A549 (cell line): ENCODE data around the gene MYCN. TPM values are rescaled to one million over a fixed set of nuclear protein-coding genes. Genes with fewer than 3 reads are reported as not detected.
"Not testable (repeated sequence)": the region's sequence is repeated elsewhere in the genome, so short reads cannot be mapped to it uniquely, and the experiment has no call there.

Source experiments
- ATAC-seq, 2 experiments: fragments of 200-7000 bp in 1 of 2; fragments of >200 bp in 1 of 2; cut with Nextera tagmentation in 1 of 2; cut with Tn5 transposase in 1 of 2; 3 replicates each; pipeline versions ENCODE4 v1.8.0 to v1.9.1; 2018 to 2020; ENCODE audit warnings: mild to moderate bottlenecking in 1 of 2, moderate library complexity in 1 of 2
- CTCF ChIA-PET: fragments of 300-600 bp; sonication (Branson Sonifier 250); formaldehyde crosslinking; extraction: SDS; loops from one replicate; lab custom pipeline; 2021; ENCODE audit warnings: antibody characterized with exemption, inconsistent platforms; lab: Yijun Ruan, JAX
- POLR2A ChIA-PET: fragments of 350-600 bp; formaldehyde crosslinking; extraction: SDS; loops from one replicate; lab custom pipeline; 2021; ENCODE audit warnings: antibody characterized with exemption, inconsistent platforms; lab: Yijun Ruan, JAX
- DNase-seq, 2 experiments: peaks; one replicate each; pipeline versions ENCODE4 v3.0.0 to v3.0.0-alpha.2; 2011 to 2016; ENCODE audit warnings: low read depth in 1 of 2, low spot score in 1 of 2
- FAIRE-seq: peaks from 2 replicates; lab custom pipeline; 2011; peaks lifted over from hg19 to GRCh38; lab: Jason Lieb, UNC
- H3K27ac ChIP-seq, 2 experiments: fragments of >200 bp; sonication (Bioruptor Twin); formaldehyde crosslinking; 3 replicates each; pipeline ENCODE4 v1.5.1; 2016 to 2017
- H3K4me1 ChIP-seq: fragments of >200 bp; sonication (Bioruptor Twin); formaldehyde crosslinking; 3 replicates; pipeline ENCODE4 v1.6.1; 2016
- H3K4me2 ChIP-seq: fragments of >200 bp; sonication (Bioruptor Twin); formaldehyde crosslinking; 3 replicates; pipeline ENCODE4 v1.6.1; 2016
- H3K4me3 ChIP-seq: fragments of >200 bp; sonication (Bioruptor Twin); formaldehyde crosslinking; 3 replicates; pipeline ENCODE4 v1.5.1; 2016
- H3K9me3 ChIP-seq: fragments of >200 bp; sonication (Bioruptor Twin); formaldehyde crosslinking; 3 replicates; pipeline ENCODE4 v1.6.1; 2016
- CBX8 ChIP-seq: fragments of 200-600 bp; sonication (generic); IDR thresholded peaks from 2 replicates; pipeline ENCODE4 v1.6.1; 2016
- CHD2 ChIP-seq: fragments of 150-350 bp; IDR thresholded peaks from 2 replicates; pipeline ENCODE4 v1.6.1; 2014; ENCODE audit warnings: low read length; ENCODE audit not compliant: partially characterized antibody
- EHMT2 ChIP-seq: fragments of 200-600 bp; sonication (generic); IDR thresholded peaks from 2 replicates; pipeline ENCODE4 v1.6.1; 2016; ENCODE audit warnings: antibody characterized with exemption, low read depth, mild to moderate bottlenecking, moderate library complexity
- FOXS1 ChIP-seq: fragments of 250-450 bp; sonication (Bioruptor Pico); IDR thresholded peaks from 2 replicates; pipeline ENCODE4 v1.5.0; 2020; ENCODE audit warnings: mild to moderate bottlenecking, moderate library complexity
- HOXB5 ChIP-seq: fragments of 250-450 bp; sonication (Bioruptor Pico); IDR thresholded peaks from 2 replicates; pipeline ENCODE4 v1.5.0; 2020; ENCODE audit warnings: mild to moderate bottlenecking, moderate library complexity
- KDM1A ChIP-seq: fragments of 200-600 bp; sonication (generic); IDR thresholded peaks from 2 replicates; pipeline ENCODE4 v1.6.1; 2016; ENCODE audit warnings: low read depth, mild to moderate bottlenecking
- MYC ChIP-seq: IDR thresholded peaks from 2 replicates; pipeline ENCODE4 v1.6.1; 2012; ENCODE audit warnings: mild to moderate bottlenecking, inconsistent platforms, low read length, improper control_type of control experiment, borderline replicate concordance
- NFE2L2 ChIP-seq: fragments of 150-350 bp; conservative IDR thresholded peaks from 2 replicates; pipeline ENCODE4 v1.6.1; 2014; ENCODE audit warnings: low read length
- NPAS2 ChIP-seq: fragments of 250-450 bp; sonication (Bioruptor Pico); IDR thresholded peaks from 2 replicates; pipeline ENCODE4 v1.8.0; 2022; ENCODE audit warnings: mild to moderate bottlenecking, moderate library complexity, borderline replicate concordance
- RARB ChIP-seq: fragments of 250-450 bp; sonication (Bioruptor Pico); IDR thresholded peaks from 2 replicates; pipeline ENCODE4 v1.8.0; 2021; ENCODE audit warnings: mild to moderate bottlenecking, moderate library complexity
- RCOR1 ChIP-seq: fragments of 150-350 bp; IDR thresholded peaks from 2 replicates; pipeline ENCODE4 v1.6.1; 2014; ENCODE audit warnings: antibody characterized with exemption, low read length, low read depth
- SMC3 ChIP-seq: fragments of >200 bp; sonication (Bioruptor Twin); formaldehyde crosslinking; IDR thresholded peaks from 3 replicates; pipeline ENCODE4 v1.6.1; 2018; ENCODE audit warnings: inconsistent platforms
- SREBF2 ChIP-seq: fragments of 450-650 bp; IDR thresholded peaks from 2 replicates; pipeline ENCODE4 v1.6.1; 2014; ENCODE audit warnings: mild to moderate bottlenecking, moderate library complexity
- TP53 ChIP-seq: fragments of 250-450 bp; sonication (Bioruptor Pico); IDR thresholded peaks from 2 replicates; pipeline ENCODE4 v1.5.0; 2021; ENCODE audit warnings: mild to moderate bottlenecking, moderate library complexity
- ZSCAN20 ChIP-seq: fragments of 250-450 bp; sonication (Bioruptor Pico); IDR thresholded peaks from 2 replicates; pipeline ENCODE4 v1.8.0; 2022; ENCODE audit warnings: mild to moderate bottlenecking, moderate library complexity
- WGBS: methylation state at CpG from one replicate; pipeline ENCODE4 v1.1.6; 2017; ENCODE audit errors: missing lambda C conversion rate; 5-methylcytosine and 5-hydroxymethylcytosine counted together
- polyA plus RNA-seq, 4 experiments: library from polyadenylated mRNA; depleted of rRNA in 3 of 4; stranded (reverse); fragments of >200 nt; fragmentation: RNase III in 1 of 4; extraction: RNeasy Plus Mini Kit Qiagen cat#74134 plus additional on column Dnase treatment in 1 of 4; gene quantifications; 2 replicates in 3 of 4; 3 replicates in 1 of 4; pipeline ENCODE4 v1.2.3, GENCODE V29; 2011 to 2017
- TF ChIP-seq, protein P1 (sequence below): fragments of 450-650 bp; IDR thresholded peaks from 2 replicates; pipeline ENCODE4 v1.6.1; 2014; ENCODE audit warnings: antibody characterized with exemption
- TF ChIP-seq, protein P2 (sequence below): IDR thresholded peaks from 2 replicates; pipeline ENCODE4 v1.6.1; 2012; ENCODE audit warnings: low read depth, borderline replicate concordance
- TF ChIP-seq, protein P3 (sequence below): fragments of >200 bp; sonication (Bioruptor Twin); formaldehyde crosslinking; IDR thresholded peaks from 3 replicates; pipeline ENCODE4 v1.6.1; 2016
- TF ChIP-seq, protein P4 (sequence below): IDR thresholded peaks from 2 replicates; pipeline ENCODE4 v1.6.1; 2012
- TF ChIP-seq, protein P5 (sequence below): fragments of 150-350 bp; IDR thresholded peaks from 2 replicates; pipeline ENCODE4 v1.6.1; 2014; ENCODE audit warnings: low read depth, mild to moderate bottlenecking, low read length
- TF ChIP-seq, protein P6 (sequence below): fragments of 250-450 bp; sonication (Bioruptor Pico); IDR thresholded peaks from 2 replicates; pipeline ENCODE4 v1.5.0; 2021; ENCODE audit warnings: mild to moderate bottlenecking, moderate library complexity, borderline replicate concordance
- TF ChIP-seq, protein P7 (sequence below): IDR thresholded peaks from 2 replicates; pipeline ENCODE4 v1.6.1; 2012

The MYCN gene
- polyA plus RNA-seq, 2 of the 4 experiments (the other 2 are of a cell fraction): not detected

DNA sequence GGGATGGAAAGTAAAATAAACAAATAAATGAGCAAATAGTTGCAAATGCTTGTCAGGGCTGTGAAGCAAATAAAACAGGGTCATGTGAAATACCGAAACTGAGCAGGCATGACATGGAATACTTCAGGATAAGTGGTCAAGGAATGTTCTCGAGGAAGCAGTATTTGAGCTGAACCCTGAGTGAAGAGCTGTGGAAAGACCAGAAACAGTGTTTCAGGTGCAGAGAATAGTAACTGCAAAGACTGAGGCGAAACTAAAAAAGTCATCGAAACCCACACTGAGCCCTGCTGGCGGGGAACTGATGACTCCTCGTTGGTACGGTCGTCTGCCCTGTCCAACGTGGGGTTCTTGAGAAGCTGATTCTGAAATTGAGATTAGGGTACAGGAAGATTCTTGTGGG is 27.2 kb upstream of the MYCN start:
- no peak for FAIRE-seq
- peak in 1 of 2 experiments; percentile 17; a peak in 2 of 6 replicates for ATAC-seq

DNA sequence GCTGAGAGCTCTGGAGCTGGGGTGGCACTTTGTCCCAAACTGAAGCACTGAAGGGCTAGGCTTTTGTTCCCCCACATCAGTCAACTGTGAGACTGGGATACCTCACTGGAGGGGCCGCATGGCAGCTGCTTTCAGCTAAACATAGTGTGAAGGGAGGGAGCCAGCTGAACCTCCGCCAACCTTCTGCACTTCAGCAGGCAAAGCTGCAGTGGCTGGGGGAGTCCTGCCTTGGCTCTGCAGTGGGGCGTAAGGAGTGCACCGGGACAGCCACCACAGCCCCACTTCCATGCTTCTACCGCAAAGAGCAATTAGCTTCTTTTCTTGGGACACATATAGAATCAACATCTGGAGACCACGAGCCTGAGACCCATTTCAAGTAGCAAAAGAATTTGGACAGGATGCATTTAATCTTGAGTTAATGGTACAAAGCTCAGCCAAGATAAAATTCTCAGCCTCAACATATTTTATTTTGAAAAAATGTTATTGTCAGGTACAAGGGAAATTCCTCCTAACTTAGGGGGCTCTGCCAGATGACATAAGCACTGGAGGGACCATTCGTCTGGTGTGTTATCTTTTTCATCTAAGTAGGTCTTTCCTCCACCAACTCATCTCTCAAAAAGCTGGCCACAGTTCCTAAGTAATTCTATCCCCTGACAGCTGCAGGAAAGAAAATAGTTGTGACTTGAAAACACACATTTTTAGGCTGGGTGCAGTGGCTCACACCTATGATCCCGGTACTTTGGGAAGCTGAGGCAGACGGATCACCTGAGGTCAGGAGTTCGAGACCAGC is 25.6 kb upstream of the MYCN start:
- Histone ChIP-seq H3K4me2 (no peak overlapping the region), H3K4me1 (peaks cover 16% of the 10 kb centered on the region), H3K9me3 (no peaks in the 10 kb centered on the region)
- POLR2A ChIA-PET: no interaction called here
- FAIRE-seq (no peak), DNase-seq (no peak)
- CTCF ChIA-PET: no interaction called here
- TF ChIP-seq NFE2L2: no peak
- no peak for TF ChIP-seq SMC3
- TF ChIP-seq RARB (CRISPR knock-in tag): no peak
- TF ChIP-seq KDM1A: no peak
- no peak for TF ChIP-seq SREBF2
- TF ChIP-seq CHD2: no peak
- no peak for TF ChIP-seq FOXS1 (CRISPR knock-in tag)
- TF ChIP-seq, protein P1, sequence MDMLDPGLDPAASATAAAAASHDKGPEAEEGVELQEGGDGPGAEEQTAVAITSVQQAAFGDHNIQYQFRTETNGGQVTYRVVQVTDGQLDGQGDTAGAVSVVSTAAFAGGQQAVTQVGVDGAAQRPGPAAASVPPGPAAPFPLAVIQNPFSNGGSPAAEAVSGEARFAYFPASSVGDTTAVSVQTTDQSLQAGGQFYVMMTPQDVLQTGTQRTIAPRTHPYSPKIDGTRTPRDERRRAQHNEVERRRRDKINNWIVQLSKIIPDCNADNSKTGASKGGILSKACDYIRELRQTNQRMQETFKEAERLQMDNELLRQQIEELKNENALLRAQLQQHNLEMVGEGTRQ: no peak
- no peak for TF ChIP-seq HOXB5 (CRISPR knock-in tag)
- TF ChIP-seq, protein P2, sequence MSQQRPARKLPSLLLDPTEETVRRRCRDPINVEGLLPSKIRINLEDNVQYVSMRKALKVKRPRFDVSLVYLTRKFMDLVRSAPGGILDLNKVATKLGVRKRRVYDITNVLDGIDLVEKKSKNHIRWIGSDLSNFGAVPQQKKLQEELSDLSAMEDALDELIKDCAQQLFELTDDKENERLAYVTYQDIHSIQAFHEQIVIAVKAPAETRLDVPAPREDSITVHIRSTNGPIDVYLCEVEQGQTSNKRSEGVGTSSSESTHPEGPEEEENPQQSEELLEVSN: no peak
- TF ChIP-seq, protein P3, sequence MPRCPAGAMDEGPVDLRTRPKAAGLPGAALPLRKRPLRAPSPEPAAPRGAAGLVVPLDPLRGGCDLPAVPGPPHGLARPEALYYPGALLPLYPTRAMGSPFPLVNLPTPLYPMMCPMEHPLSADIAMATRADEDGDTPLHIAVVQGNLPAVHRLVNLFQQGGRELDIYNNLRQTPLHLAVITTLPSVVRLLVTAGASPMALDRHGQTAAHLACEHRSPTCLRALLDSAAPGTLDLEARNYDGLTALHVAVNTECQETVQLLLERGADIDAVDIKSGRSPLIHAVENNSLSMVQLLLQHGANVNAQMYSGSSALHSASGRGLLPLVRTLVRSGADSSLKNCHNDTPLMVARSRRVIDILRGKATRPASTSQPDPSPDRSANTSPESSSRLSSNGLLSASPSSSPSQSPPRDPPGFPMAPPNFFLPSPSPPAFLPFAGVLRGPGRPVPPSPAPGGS: no peak
- TF ChIP-seq ZSCAN20 (CRISPR knock-in tag): no peak
- TF ChIP-seq, all 56 proteins: peak for 0
- Histone ChIP-seq H3K27ac (no peak overlapping the region), H3K4me3 (no peak overlapping the region)
- ATAC-seq: no peak
- WGBS: 57% methylated on average over 10 of the region's 10 CpGs

More for the DNA sequence above, 27.2 kb upstream of the MYCN start:
- POLR2A ChIA-PET: no interaction called here
- Histone ChIP-seq H3K4me2 (peak overlapping the region; percentile 54; the same call in 2 of the 3 replicates), H3K27ac (no peak overlapping the region), H3K4me1 (peaks cover 16% of the 10 kb centered on the region)
- DNase-seq: peak in 1 of 2 experiments; percentile 18
- CTCF ChIA-PET: interaction anchor here (0.6 kb wide), 1 partner anchor 721 kb away, joined by 5 read pairs; no protein-coding TSS in a partner anchor
- WGBS: 62% methylated on average over 9 of the region's 9 CpGs
- TF ChIP-seq, protein P2: no peak
- TF ChIP-seq, protein P4, sequence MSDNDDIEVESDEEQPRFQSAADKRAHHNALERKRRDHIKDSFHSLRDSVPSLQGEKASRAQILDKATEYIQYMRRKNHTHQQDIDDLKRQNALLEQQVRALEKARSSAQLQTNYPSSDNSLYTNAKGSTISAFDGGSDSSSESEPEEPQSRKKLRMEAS: no peak
- TF ChIP-seq RCOR1 (no peak), ZSCAN20 (CRISPR knock-in tag) (no peak), NPAS2 (CRISPR knock-in tag) (no peak), EHMT2 (no peak), KDM1A (no peak), MYC (no peak), RARB (CRISPR knock-in tag) (no peak), TP53 (CRISPR knock-in tag) (no peak), CBX8 (no peak)
- TF ChIP-seq, protein P5, sequence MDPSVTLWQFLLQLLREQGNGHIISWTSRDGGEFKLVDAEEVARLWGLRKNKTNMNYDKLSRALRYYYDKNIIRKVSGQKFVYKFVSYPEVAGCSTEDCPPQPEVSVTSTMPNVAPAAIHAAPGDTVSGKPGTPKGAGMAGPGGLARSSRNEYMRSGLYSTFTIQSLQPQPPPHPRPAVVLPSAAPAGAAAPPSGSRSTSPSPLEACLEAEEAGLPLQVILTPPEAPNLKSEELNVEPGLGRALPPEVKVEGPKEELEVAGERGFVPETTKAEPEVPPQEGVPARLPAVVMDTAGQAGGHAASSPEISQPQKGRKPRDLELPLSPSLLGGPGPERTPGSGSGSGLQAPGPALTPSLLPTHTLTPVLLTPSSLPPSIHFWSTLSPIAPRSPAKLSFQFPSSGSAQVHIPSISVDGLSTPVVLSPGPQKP: no peak
- TF ChIP-seq, protein P6, sequence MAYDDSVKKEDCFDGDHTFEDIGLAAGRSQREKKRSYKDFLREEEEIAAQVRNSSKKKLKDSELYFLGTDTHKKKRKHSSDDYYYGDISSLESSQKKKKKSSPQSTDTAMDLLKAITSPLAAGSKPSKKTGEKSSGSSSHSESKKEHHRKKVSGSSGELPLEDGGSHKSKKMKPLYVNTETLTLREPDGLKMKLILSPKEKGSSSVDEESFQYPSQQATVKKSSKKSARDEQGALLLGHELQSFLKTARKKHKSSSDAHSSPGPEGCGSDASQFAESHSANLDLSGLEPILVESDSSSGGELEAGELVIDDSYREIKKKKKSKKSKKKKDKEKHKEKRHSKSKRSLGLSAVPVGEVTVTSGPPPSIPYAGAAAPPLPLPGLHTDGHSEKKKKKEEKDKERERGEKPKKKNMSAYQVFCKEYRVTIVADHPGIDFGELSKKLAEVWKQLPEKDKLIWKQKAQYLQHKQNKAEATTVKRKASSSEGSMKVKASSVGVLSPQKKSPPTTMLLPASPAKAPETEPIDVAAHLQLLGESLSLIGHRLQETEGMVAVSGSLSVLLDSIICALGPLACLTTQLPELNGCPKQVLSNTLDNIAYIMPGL (CRISPR knock-in tag): no peak
- TF ChIP-seq, protein P7, sequence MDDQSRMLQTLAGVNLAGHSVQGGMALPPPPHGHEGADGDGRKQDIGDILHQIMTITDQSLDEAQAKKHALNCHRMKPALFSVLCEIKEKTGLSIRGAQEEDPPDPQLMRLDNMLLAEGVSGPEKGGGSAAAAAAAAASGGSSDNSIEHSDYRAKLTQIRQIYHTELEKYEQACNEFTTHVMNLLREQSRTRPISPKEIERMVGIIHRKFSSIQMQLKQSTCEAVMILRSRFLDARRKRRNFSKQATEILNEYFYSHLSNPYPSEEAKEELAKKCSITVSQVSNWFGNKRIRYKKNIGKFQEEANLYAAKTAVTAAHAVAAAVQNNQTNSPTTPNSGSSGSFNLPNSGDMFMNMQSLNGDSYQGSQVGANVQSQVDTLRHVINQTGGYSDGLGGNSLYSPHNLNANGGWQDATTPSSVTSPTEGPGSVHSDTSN: no peak
- TF ChIP-seq, all 56 proteins: peak for 0
- Histone ChIP-seq H3K9me3 (no peaks in the 10 kb centered on the region), H3K4me3 (no peak overlapping the region)

DNA sequence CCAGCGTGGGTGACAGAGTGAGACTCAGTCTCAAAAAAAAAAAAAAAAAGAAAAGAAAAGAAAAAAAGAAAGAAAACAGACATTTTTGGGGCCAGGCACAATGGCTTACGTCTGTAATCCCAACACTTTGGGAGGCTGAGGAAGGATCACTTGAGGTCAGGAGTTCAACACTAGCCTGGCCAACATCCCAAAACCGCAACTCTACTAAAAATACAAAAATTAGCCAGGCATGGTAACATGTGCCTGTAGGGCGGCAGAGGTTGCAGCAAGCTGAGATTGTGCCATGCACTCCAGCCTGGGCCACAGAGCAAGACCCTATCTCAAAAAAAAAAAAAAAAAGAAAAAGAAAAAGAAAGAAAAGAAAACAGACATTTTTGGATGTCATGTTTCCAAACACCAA is 24.8 kb upstream of the MYCN start:
- H3K4me3 ChIP-seq, H3K27ac ChIP-seq, POLR2A ChIA-PET, H3K9me3 ChIP-seq, FAIRE-seq, H3K4me2 ChIP-seq, ATAC-seq, DNase-seq, CTCF ChIA-PET: not testable (repeated sequence)
- WGBS: 78% methylated on average over 4 of the region's 4 CpGs
- H3K4me1 ChIP-seq: peaks cover 22% of the 10 kb centered on the region
